ENCODE data around the gene PRXL2A. TPM values are rescaled to one million over a fixed set of nuclear protein-coding genes. Genes with fewer than 3 reads are reported as not detected.
A peak's percentile ranks its signal among the peaks of the same experiment; 100 is the strongest.

PRXL2A gene
- total RNA-seq, 2 donors from 2014 or later: 11.0 to 15.5 TPM

- H3K4me3 Mint-ChIP-seq: peak overlapping the region; percentile 76 to 90
- H3K27me3 Mint-ChIP-seq (ENCODE audit: low read depth): no peaks in the 10 kb centered on the region
- H3K27ac Mint-ChIP-seq: peak overlapping the region; percentile 93
- H3K36me3 Mint-ChIP-seq (ENCODE audit: insufficient read depth in 2 of 2): peaks cover 0 to 10% of the 10 kb centered on the region in 2 donors
- peaks cover 83% of the 10 kb centered on the region for H3K4me1 Mint-ChIP-seq (ENCODE audit: low read depth)
- no peak for DNase-seq
- H3K9me3 Mint-ChIP-seq: no peaks in the 10 kb centered on the region
- peak in 1 of 2 donors; percentile 3 for ATAC-seq (replicated peaks in 1 of 2)
Observed at GRCh38 chr10:80484676-80485075, 76.3 kb downstream of the PRXL2A start.

GRCh38 chr10:80485076-80485945, 77.0 kb downstream of the PRXL2A start:
- peak overlapping the region; percentile 76 to 90 for H3K4me3 Mint-ChIP-seq
- peaks cover 4 to 12% of the 10 kb centered on the region in 2 donors for H3K36me3 Mint-ChIP-seq (ENCODE audit: insufficient read depth in 2 of 2)
- no peaks in the 10 kb centered on the region for H3K9me3 Mint-ChIP-seq
- H3K27ac Mint-ChIP-seq: peak overlapping the region; percentile 93
- DNase-seq (no peak), ATAC-seq (replicated peaks in 1 of 2) (peak; percentile 68 to 70)
- H3K4me1 Mint-ChIP-seq (ENCODE audit: low read depth): peaks cover 89% of the 10 kb centered on the region
- H3K27me3 Mint-ChIP-seq (ENCODE audit: low read depth): no peaks in the 10 kb centered on the region

- DNase-seq (no peak), ATAC-seq (replicated peaks in 1 of 2) (no peak)
- H3K9me3 Mint-ChIP-seq: no peaks in the 10 kb centered on the region
- H3K27ac Mint-ChIP-seq: peak overlapping the region; percentile 93
- H3K4me1 Mint-ChIP-seq (ENCODE audit: low read depth): peaks cover 94% of the 10 kb centered on the region
- H3K4me3 Mint-ChIP-seq: peak overlapping the region; percentile 76 to 90
- no peaks in the 10 kb centered on the region for H3K27me3 Mint-ChIP-seq (ENCODE audit: low read depth)
- H3K36me3 Mint-ChIP-seq (ENCODE audit: insufficient read depth in 2 of 2): peaks cover 9 to 17% of the 10 kb centered on the region in 2 donors
Observed at GRCh38 chr10:80485946-80486764, 77.8 kb downstream of the PRXL2A start.

Other genes with a start within 250 kb of the PRXL2A start
- 100 to 1,000 TPM; 207 to 229 TPM for gene ANXA11, start 203.0 kb upstream of the PRXL2A start, total RNA-seq
- not detected for gene MAT1A, start 118.9 kb upstream of the PRXL2A start, total RNA-seq
- gene DYDC1, start 51.8 kb upstream of the PRXL2A start, total RNA-seq: not detected
- not detected for gene DYDC2, start 51.8 kb upstream of the PRXL2A start, total RNA-seq
- gene TSPAN14, start 45.8 kb downstream of the PRXL2A start, total RNA-seq: 10 to 100 TPM; 44.2 to 47.8 TPM
- gene SH2D4B, start 129.4 kb downstream of the PRXL2A start, total RNA-seq: under 1 TPM; 0.34 to 0.46 TPM

Measured in activated T-cell treated with anti-CD3 and anti-CD28 coated beads, Interleukin-2, amount 50 U/mL, for 72 hours (primary cell).